NCI-H510A treated with DMSO at 0.1 percent for 48 hours (cell line): ENCODE measurements around the gene LRRC71.
A peak's percentile ranks its signal among the peaks of the same experiment; 100 is the strongest.

Source experiments
- DNase-seq: peaks from one replicate; lab custom pipeline; 2025; lab: John Stamatoyannopoulos, UW

LRRC71 gene

GRCh38 chr1:156920233-156921052 lies at the start of gene LRRC71:
Gene LRRC71, plus strand, starts transcription at chr1:156920632. Its CDS starts 172 bp downstream, at chr1:156920804.
- DNase-seq: peak; percentile 35

DNA sequence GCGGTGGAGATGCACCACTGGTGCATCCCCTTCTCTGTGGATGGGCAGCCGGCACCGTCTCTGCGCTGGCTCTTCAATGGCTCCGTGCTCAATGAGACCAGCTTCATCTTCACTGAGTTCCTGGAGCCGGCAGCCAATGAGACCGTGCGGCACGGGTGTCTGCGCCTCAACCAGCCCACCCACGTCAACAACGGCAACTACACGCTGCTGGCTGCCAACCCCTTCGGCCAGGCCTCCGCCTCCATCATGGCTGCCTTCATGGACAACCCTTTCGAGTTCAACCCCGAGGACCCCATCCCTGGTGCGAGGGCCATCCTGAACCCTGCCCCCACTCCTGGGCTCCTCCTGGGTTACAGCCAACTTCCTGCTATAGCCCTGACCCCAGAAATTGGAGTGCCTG lies 46.8 kb upstream of the LRRC71 start:
- DNase-seq: no peak

- no peak for DNase-seq
Measured at GRCh38 chr1:156874142-156874541, 46.3 kb upstream of the LRRC71 start.

GRCh38 chr1:156874572-156875340 lies 45.7 kb upstream of the LRRC71 start:
- DNase-seq: no peak

- DNase-seq: no peak
Measured at GRCh38 chr1:156875341-156875615, 45.2 kb upstream of the LRRC71 start.

GRCh38 chr1:156876281-156876680 lies 44.2 kb upstream of the LRRC71 start:
- DNase-seq: no peak

GRCh38 chr1:156877433-156878170 lies 42.8 kb upstream of the LRRC71 start:
- DNase-seq: no peak

GRCh38 chr1:156879876-156880275 lies 40.6 kb upstream of the LRRC71 start:
- no peak for DNase-seq

DNA sequence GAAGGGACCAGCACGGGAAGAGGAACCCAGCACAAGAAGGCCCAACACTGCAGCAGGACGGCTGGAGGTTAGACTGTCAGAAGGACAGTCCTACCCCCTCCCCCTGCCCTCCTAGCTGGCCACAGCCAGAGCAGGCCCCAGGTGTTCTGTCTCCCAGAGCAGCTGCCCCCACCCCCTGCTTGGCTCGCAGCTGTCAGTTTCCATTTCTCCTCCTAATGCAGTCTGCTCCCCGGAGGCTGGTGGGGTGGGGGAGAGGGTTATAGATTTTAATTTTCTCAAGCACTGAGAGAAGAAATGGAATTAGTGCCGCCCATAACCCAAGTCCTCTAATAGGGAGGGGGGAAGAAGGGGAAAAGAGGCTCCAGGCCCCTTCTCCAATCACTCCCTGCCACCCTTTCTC lies 40.0 kb upstream of the LRRC71 start:
- no peak for DNase-seq

DNA sequence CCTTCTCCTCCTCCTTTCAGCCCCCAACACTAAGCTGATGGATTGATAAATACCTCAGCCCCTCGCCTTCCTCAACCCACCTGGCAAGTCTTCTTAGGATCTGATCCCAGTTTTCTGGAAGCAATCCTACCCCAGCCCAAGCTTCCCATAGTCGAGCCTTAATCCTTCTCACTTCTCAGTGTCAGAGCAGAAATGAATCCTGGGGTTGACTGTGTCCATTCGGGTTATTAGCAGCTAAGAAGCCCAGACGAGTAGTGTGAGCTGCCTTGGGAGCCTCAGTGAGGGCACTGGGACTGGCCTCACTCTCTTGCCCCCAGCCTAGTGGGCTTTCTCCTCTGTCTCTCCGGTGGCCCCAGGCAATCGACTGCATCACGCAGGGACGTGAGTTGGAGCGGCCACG lies 39.3 kb upstream of the LRRC71 start:
- no peak for DNase-seq

DNA sequence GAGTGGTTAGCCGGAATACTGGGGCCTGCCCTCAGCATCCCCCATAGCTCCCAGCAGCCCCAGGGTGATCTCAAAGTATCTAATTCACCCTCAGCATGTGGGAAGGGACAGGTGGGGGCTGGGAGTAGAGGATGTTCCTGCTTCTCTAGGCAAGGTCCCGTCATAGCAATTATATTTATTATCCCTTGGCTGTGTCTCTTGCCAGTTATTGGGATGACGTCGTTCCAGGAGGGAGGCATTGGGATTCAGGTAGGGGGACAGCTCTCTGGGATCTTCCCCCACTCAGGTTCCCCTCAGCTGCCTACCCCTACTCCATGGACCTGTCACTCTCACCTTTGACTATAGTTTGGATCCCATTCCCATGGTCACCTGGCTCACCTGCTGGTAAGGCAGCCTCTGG lies 38.8 kb upstream of the LRRC71 start:
- DNase-seq: no peak

DNA sequence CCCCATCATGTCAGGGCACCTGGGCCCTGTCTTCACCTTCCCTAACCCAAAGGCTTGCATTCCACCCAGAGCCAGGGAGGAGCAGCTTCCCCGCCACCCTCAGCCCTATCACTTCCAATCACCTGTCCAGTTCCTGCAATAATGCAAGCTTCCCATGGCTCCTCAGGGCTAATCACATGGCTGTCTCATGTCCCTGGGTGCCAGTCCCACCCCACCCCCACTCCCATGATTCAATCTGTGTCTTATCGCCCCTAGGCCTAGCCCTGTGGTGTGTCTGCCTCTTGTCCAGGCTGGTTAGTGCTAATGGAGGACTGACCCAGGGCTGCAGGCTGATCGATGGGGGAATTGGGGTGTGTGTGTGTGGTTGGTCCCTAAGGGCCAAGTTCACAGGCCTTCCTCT lies 37.9 kb upstream of the LRRC71 start:
- DNase-seq: no peak

DNA sequence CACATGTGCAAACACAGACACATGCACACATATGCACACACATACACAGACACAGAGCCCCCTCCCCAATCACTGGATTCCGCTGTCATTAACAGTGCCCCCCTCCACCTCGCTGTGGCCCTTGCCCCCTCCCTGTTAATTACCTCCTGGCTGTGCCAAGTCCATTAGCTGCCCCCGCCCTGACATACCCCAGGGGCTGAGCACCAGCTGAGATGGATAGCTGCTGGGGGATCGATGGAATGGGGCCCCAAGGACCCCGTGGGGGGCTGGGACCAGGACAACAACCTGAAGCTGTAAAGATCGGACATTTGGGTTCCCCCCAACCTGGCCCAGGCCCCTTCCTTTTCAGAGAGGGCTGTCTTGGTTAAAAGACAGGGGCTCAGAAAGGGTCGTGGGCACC lies 36.5 kb upstream of the LRRC71 start:
- DNase-seq: no peak

GRCh38 chr1:156884560-156885184 lies 35.8 kb upstream of the LRRC71 start:
- DNase-seq: no peak

DNA sequence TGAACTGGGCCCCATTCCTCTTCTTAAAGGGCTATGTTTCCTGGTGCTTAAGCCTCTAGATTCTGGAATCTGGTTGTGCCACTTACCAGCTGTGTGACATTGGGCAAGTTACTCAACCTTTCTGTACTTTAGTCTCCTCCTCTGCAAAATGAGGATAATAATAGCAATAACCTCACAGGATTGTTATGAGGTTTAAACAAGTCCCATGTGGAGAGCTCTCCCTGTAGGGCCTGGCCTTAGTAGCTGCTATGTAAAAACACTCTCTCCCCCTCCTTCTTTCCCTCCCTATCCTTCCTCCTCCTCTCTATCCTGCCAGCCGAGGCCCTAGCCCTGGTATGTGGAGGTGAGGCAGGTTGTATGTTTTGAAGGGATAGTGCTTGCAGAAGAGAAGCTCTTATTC lies 35.1 kb upstream of the LRRC71 start:
- DNase-seq: no peak

DNA sequence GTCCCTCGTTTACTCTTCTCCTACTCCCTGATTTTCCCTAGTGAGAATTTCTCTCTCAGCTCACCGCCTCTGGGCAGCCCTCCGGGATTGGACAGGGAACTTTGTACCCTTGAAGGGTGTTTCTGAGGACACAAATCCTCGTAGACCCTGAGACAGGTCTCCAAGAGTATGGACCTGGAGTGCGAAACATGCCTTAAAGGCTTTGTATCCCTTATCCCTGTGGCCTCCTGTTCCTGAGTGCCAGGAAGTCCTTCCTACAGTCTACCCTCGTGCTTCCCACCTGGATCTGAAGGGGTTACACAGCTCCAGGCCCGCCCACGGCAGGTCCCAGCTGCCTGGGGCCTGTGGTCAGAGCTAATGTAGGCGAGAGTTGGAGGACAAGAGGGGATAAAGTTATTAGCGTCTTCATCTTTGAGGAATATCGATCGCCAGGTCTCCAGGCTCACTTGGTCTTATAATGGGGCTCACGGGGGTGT lies 34.5 kb upstream of the LRRC71 start:
- DNase-seq: no peak

DNA sequence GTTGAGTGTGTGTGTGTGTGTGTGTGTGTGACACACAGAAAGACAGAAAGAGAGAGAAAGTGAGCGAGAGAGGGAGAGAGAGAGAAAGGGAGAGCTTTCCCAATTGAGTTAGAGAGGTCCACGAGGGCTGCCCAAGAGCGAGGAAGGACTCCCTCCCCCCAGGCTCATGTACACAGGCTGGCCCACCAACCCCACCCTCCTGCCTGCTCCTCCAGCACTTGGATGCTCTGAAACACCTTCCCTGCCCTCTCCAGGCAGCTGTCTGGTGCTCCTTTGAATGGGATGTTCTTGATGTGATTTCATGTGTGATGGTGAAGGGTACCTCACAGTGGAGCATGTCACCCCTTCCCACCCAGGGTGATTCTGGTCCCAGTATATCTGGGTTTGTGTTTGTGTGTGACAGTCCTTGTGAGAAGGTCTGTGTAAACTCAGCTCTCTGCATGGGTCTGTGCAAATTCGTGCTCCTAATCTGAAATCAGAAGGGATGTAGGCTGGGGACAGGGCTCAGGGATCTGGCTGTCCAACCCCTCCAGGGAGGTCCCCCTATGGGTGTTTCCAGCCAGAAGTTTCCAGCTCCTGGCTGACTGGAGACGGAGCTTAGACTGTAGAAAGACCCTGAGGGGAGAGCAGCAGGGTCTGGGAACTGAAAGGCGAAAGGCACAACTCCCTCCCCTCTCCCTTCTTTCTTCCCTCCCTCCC lies 33.7 kb upstream of the LRRC71 start:
- DNase-seq: no peak

DNA sequence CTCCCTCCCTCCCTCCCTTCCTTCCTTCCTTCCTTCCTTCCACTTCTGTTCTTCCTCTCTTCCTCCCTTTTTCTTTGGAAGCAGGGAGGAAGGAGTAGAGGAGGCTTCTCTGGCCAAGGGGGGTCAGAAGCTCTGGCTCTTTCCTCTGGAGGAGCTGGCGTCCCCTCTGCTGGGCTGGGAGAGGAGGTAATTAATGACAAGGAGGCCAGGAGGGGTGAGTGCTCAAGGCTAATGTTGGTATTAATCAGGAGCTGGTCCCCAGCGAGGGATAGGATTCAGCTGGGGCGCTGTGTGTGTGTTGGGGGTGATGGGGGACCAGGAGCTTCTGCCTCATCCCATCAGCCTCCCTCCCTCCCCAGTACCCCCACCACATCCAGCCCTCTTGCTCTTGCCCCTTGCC lies 33.1 kb upstream of the LRRC71 start:
- no peak for DNase-seq

DNA sequence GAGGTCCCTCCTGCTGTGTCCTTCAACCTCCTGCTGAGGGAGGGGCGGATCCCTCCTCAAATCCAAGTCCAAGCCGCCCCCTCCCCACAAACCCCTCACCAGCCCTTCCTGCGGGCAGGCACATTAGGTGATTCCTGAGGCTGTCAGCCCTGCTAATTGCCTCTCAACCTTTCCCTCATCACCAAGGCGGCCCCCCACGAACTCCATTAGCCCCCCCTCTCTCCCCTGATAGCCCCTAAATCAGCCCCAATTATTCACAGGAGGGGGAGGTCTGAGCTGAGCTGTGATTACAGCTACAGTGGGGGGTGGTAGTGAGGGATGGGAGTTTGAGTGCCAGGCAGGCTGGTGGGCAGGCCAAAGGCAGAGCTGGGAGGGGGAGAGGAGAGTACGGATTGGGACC lies 32.7 kb upstream of the LRRC71 start:
- DNase-seq: no peak

GRCh38 chr1:156889802-156890580 lies 30.4 kb upstream of the LRRC71 start:
- DNase-seq: peak; percentile 71
